Activated naive CD8-positive, alpha-beta T cell treated with anti-CD3 and anti-CD28 coated beads, Interleukin-2, amount 10 ng/mL, durations not matched to agents 7 days and 5 days (primary cell): ENCODE results near the gene MRPS18C. TPM values are rescaled to one million over a fixed set of nuclear protein-coding genes. Genes with fewer than 3 reads are reported as not detected.
"Not testable (repeated sequence)": the region's sequence is repeated elsewhere in the genome, so short reads cannot be mapped to it uniquely, and the experiment has no call there.

Experiments used
- ATAC-seq: fragments of 150-1000 bp; cut with Tn5 transposase; one replicate; pipeline ENCODE4 v1.10.0; 2021; ENCODE audit warnings: low read depth, moderate library complexity
- POLR2A ChIA-PET: fragments of 350-600 bp; sonication (Branson Sonifier 250); formaldehyde crosslinking; loops from one replicate; lab custom pipeline; 2021; ENCODE audit warnings: antibody characterized with exemption; lab: Charles Lee
- DNase-seq: peaks from one replicate; pipeline ENCODE4 v3.0.0; 2021
- H3K27ac Mint-ChIP-seq: one replicate; pipeline ENCODE4 v1.8.0; 2022; ENCODE audit warnings: mild to moderate bottlenecking, mixed read lengths
- H3K27me3 Mint-ChIP-seq: one replicate; pipeline ENCODE4 v1.8.0; 2022; ENCODE audit warnings: mild to moderate bottlenecking, moderate library complexity, mixed read lengths
- H3K36me3 Mint-ChIP-seq: one replicate; pipeline ENCODE4 v1.8.0; 2021; ENCODE audit warnings: mild to moderate bottlenecking, mixed read lengths
- H3K4me1 Mint-ChIP-seq: one replicate; pipeline ENCODE4 v1.8.0; 2021; ENCODE audit warnings: mixed read lengths
- H3K4me3 Mint-ChIP-seq: one replicate; pipeline ENCODE4 v1.8.0; 2022; ENCODE audit warnings: mild to moderate bottlenecking, moderate library complexity, mixed read lengths
- H3K9me3 Mint-ChIP-seq: one replicate; pipeline ENCODE4 v1.8.0; 2021; ENCODE audit warnings: mixed read lengths
- total RNA-seq, 2 experiments: library from RNA; stranded (reverse); gene quantifications; one replicate each; pipeline ENCODE4 v1.2.3, GENCODE V29; 2021

The MRPS18C gene
- total RNA-seq, 2 experiments from 2014 or later, result 53.6 to 60.4 TPM

- no peak for ATAC-seq
- DNase-seq, result no peak
- POLR2A ChIA-PET, result interaction anchor here (1.7 kb wide), 1 partner anchor 74 kb away, joined by 9 read pairs; no protein-coding TSS in a partner anchor
- Mint-ChIP-seq H3K4me3 (no peak overlapping the region), H3K27ac (no peak overlapping the region), H3K9me3 (no peaks in the 10 kb centered on the region), H3K4me1 (peaks cover 5% of the 10 kb centered on the region), H3K36me3 (peaks cover 10% of the 10 kb centered on the region), H3K27me3 (no peaks in the 10 kb centered on the region)
Observed at GRCh38 chr4:83473423-83473822, 17.6 kb downstream of the MRPS18C start.

GRCh38 chr4:83473966-83474365 lies 18.1 kb downstream of the MRPS18C start:
- Mint-ChIP-seq H3K9me3 (no peaks in the 10 kb centered on the region), H3K4me3 (no peak overlapping the region), H3K27ac (no peak overlapping the region), H3K36me3 (peaks cover 8% of the 10 kb centered on the region), H3K27me3 (no peaks in the 10 kb centered on the region), H3K4me1 (peaks cover 5% of the 10 kb centered on the region)
- ATAC-seq (no peak), DNase-seq (no peak)
- POLR2A ChIA-PET, result interaction anchor here (1.7 kb wide), 1 partner anchor 74 kb away, joined by 9 read pairs; no protein-coding TSS in a partner anchor

GRCh38 chr4:83484500-83485461 lies 28.9 kb downstream of the MRPS18C start, which contains the start of gene ABRAXAS1:
Gene ABRAXAS1 (minus strand): TSS chr4:83485100. CDS start chr4:83485072, 28 bp downstream.
- peak within 1 kb of the TSS; percentile 99 for H3K4me3 Mint-ChIP-seq
- DNase-seq (peak; percentile 98), ATAC-seq (peak; percentile 97)
- POLR2A ChIA-PET, result interaction anchor here (0.5 to 1.6 kb wide), 7 partner anchors 10 to 685 kb away, joined by 3 to 14 read pairs (median 3); partner anchors contain the start of genes COQ2, HELQ, HPSE and MRPS18C
- no peaks in the 10 kb centered on the region for H3K9me3 Mint-ChIP-seq
- H3K36me3 Mint-ChIP-seq, result peaks cover under 1% of the 10 kb centered on the region
- no peaks in the 10 kb centered on the region for H3K27me3 Mint-ChIP-seq
- peak within 1 kb of the TSS; percentile 98 for H3K27ac Mint-ChIP-seq
- peaks cover 15% of the 10 kb centered on the region for H3K4me1 Mint-ChIP-seq

- Mint-ChIP-seq H3K4me3 (no peak overlapping the region), H3K27me3 (peaks cover 2% of the 10 kb centered on the region), H3K9me3 (no peaks in the 10 kb centered on the region), H3K36me3 (no peaks in the 10 kb centered on the region), H3K27ac (peak overlapping the region; percentile 24), H3K4me1 (peaks cover 15% of the 10 kb centered on the region)
- ATAC-seq, result no peak
- no peak for DNase-seq
- POLR2A ChIA-PET, result interaction anchor here (1.6 kb wide), 1 partner anchor 32 kb away, joined by 14 read pairs; the partner anchor contains the start of genes HELQ and MRPS18C
Observed at GRCh38 chr4:83486457-83487129, 30.7 kb downstream of the MRPS18C start.

GRCh38 chr4:83489711-83490326 lies 34.0 kb downstream of the MRPS18C start:
- POLR2A ChIA-PET, result interaction anchor here (0.6 kb wide), 1 partner anchor 64 kb away, joined by 3 read pairs; no protein-coding TSS in a partner anchor
- H3K27me3 Mint-ChIP-seq, result peaks cover 2% of the 10 kb centered on the region
- ATAC-seq, result no peak
- H3K4me1 Mint-ChIP-seq, result peaks cover 6% of the 10 kb centered on the region
- no peaks in the 10 kb centered on the region for H3K36me3 Mint-ChIP-seq
- H3K27ac Mint-ChIP-seq, result no peak overlapping the region
- no peaks in the 10 kb centered on the region for H3K9me3 Mint-ChIP-seq
- DNase-seq, result no peak
- H3K4me3 Mint-ChIP-seq, result no peak overlapping the region

GRCh38 chr4:83490876-83491450 lies 35.1 kb downstream of the MRPS18C start:
- no peaks in the 10 kb centered on the region for H3K36me3 Mint-ChIP-seq
- POLR2A ChIA-PET, result no interaction called here
- ATAC-seq (no peak), DNase-seq (no peak)
- no peak overlapping the region for H3K4me3 Mint-ChIP-seq
- peaks cover 4% of the 10 kb centered on the region for H3K4me1 Mint-ChIP-seq
- no peak overlapping the region for H3K27ac Mint-ChIP-seq
- no peaks in the 10 kb centered on the region for H3K9me3 Mint-ChIP-seq
- peaks cover 2% of the 10 kb centered on the region for H3K27me3 Mint-ChIP-seq

- not testable (repeated sequence) for H3K4me1 Mint-ChIP-seq, H3K27ac Mint-ChIP-seq, H3K9me3 Mint-ChIP-seq, H3K27me3 Mint-ChIP-seq, H3K36me3 Mint-ChIP-seq, H3K4me3 Mint-ChIP-seq, DNase-seq, ATAC-seq
- POLR2A ChIA-PET, result interaction anchor here (0.6 kb wide), 1 partner anchor 176 kb away, joined by 3 read pairs; no protein-coding TSS in a partner anchor
Observed at GRCh38 chr4:83496085-83496917, 40.4 kb downstream of the MRPS18C start.

- no peaks in the 10 kb centered on the region for H3K36me3 Mint-ChIP-seq
- POLR2A ChIA-PET, result no interaction called here
- DNase-seq (no peak), ATAC-seq (no peak)
- H3K4me3 Mint-ChIP-seq, result no peak overlapping the region
- H3K27ac Mint-ChIP-seq, result no peak overlapping the region
- peaks cover 8% of the 10 kb centered on the region for H3K27me3 Mint-ChIP-seq
- no peaks in the 10 kb centered on the region for H3K9me3 Mint-ChIP-seq
- peaks cover 3% of the 10 kb centered on the region for H3K4me1 Mint-ChIP-seq
Observed at GRCh38 chr4:83498187-83498586, 42.3 kb downstream of the MRPS18C start.

- DNase-seq, H3K4me3 Mint-ChIP-seq, ATAC-seq, H3K36me3 Mint-ChIP-seq, H3K9me3 Mint-ChIP-seq, POLR2A ChIA-PET, H3K27ac Mint-ChIP-seq, H3K27me3 Mint-ChIP-seq: not testable (repeated sequence)
- peaks cover 10% of the 10 kb centered on the region for H3K4me1 Mint-ChIP-seq
Observed at GRCh38 chr4:83501671-83502070, 45.8 kb downstream of the MRPS18C start.

- POLR2A ChIA-PET, result no interaction called here
- no peaks in the 10 kb centered on the region for H3K9me3 Mint-ChIP-seq
Observed at GRCh38 chr4:83503974-83504373, 48.1 kb downstream of the MRPS18C start.

GRCh38 chr4:83504503-83504902 lies 48.6 kb downstream of the MRPS18C start:
- no peak overlapping the region for H3K4me3 Mint-ChIP-seq
- H3K9me3 Mint-ChIP-seq, result no peaks in the 10 kb centered on the region
- H3K4me1 Mint-ChIP-seq, result peaks cover 10% of the 10 kb centered on the region
- H3K36me3 Mint-ChIP-seq, result no peaks in the 10 kb centered on the region
- DNase-seq (no peak), ATAC-seq (peak; percentile 10)
- H3K27me3 Mint-ChIP-seq, result peaks cover 2% of the 10 kb centered on the region
- peak overlapping the region; percentile 60 for H3K27ac Mint-ChIP-seq
- POLR2A ChIA-PET, result no interaction called here

More at GRCh38 chr4:83503974-83504373, 48.1 kb downstream of the MRPS18C start:
- peaks cover 8% of the 10 kb centered on the region for H3K4me1 Mint-ChIP-seq
- peak; percentile 81 for ATAC-seq
- DNase-seq, result no peak
- H3K36me3 Mint-ChIP-seq, result no peaks in the 10 kb centered on the region
- no peak overlapping the region for H3K4me3 Mint-ChIP-seq
- H3K27ac Mint-ChIP-seq, result peak overlapping the region; percentile 60
- peaks cover 2% of the 10 kb centered on the region for H3K27me3 Mint-ChIP-seq

GRCh38 chr4:83504996-83505395 lies 49.1 kb downstream of the MRPS18C start:
- Mint-ChIP-seq H3K36me3 (no peaks in the 10 kb centered on the region), H3K4me1 (peaks cover 10% of the 10 kb centered on the region), H3K4me3 (no peak overlapping the region), H3K9me3 (no peaks in the 10 kb centered on the region), H3K27ac (peak overlapping the region; percentile 60), H3K27me3 (peaks cover 2% of the 10 kb centered on the region)
- no peak for ATAC-seq
- POLR2A ChIA-PET, result no interaction called here
- no peak for DNase-seq
